Uterus (tissue), 4 donors: Measurements from ENCODE around the gene DIS3L. TPM values are rescaled to one million over a fixed set of nuclear protein-coding genes. Genes with fewer than 3 reads are reported as not detected.
"Not testable (repeated sequence)": the region's sequence is repeated elsewhere in the genome, so short reads cannot be mapped to it uniquely, and the experiment has no call there.

Experiments
- DNase-seq, 2 donors: peaks; one replicate each; pipeline ENCODE4 v3.0.0-alpha.2; 2019 to 2020
- H3K27ac ChIP-seq, 2 donors: fragments of 200-600 bp; sonication (generic); 1 replicate in 1 of 2; 2 replicates in 1 of 2; pipeline ENCODE4 v1.5.1; 2016 to 2018
- H3K27me3 ChIP-seq, 2 donors: fragments of 200-600 bp; sonication (generic); one replicate each; pipeline ENCODE4 v1.5.1; 2018 to 2019; ENCODE audit warnings: control low read depth in 1 of 2
- H3K36me3 ChIP-seq, 2 donors: fragments of 200-600 bp; sonication (generic); one replicate each; pipeline ENCODE4 v1.5.1; 2019; ENCODE audit warnings: control low read depth in 1 of 2
- H3K4me1 ChIP-seq, 2 donors: fragments of 200-600 bp; sonication (generic); one replicate each; pipeline ENCODE4 v1.5.1; 2018 to 2019; ENCODE audit warnings: control low read depth in 1 of 2
- H3K4me3 ChIP-seq, 2 donors: fragments of 200-600 bp; sonication (generic); 1 replicate in 1 of 2; 2 replicates in 1 of 2; pipeline ENCODE4 v1.5.1; 2018 to 2019; ENCODE audit warnings: mild to moderate bottlenecking in 1 of 2
- H3K9me3 ChIP-seq, 2 donors: fragments of 200-600 bp; sonication (generic); one replicate each; pipeline ENCODE4 v1.5.1; 2019; ENCODE audit warnings: control low read depth in 1 of 2
- POLR2A ChIP-seq, 2 donors: fragments of 450-650 bp; IDR thresholded peaks; one replicate each; pipeline ENCODE4 v1.6.1; 2016; ENCODE audit warnings: antibody characterized with exemption in 2 of 2, mild to moderate bottlenecking in 1 of 2, moderate library complexity in 1 of 2
- intact Hi-C: fragments of 100-400 bp; cut with DNase I; formaldehyde crosslinking; loops from one replicate; pipeline ENCODE4 v1.15.1; 2023; ENCODE audit warnings: low total_unique reads
- total RNA-seq, 4 donors: library from RNA; depleted of rRNA in 3 of 4; stranded (reverse); fragments of >200 nt in 3 of 4; gene quantifications; one replicate each; pipeline versions ENCODE4 v1.1.0 to v1.2.4, GENCODE V29; 2014 to 2023
- TF ChIP-seq, protein P1 (sequence below), 4 experiments: fragments of 200-600 bp in 2 of 4; fragments of 450-650 bp in 2 of 4; sonication (generic) in 2 of 4; IDR thresholded peaks; one replicate each; pipeline ENCODE4 v1.5.1; 2016 to 2019; ENCODE audit warnings: antibody characterized with exemption in 4 of 4, mild to moderate bottlenecking in 2 of 4, moderate library complexity in 1 of 4
- donor health status: DM: yes; HTN: yes; CAD: no.

The DIS3L gene
- total RNA-seq, 4 donors from 2014 or later: 15.1 to 68.7 (median 32.0) TPM

DNA sequence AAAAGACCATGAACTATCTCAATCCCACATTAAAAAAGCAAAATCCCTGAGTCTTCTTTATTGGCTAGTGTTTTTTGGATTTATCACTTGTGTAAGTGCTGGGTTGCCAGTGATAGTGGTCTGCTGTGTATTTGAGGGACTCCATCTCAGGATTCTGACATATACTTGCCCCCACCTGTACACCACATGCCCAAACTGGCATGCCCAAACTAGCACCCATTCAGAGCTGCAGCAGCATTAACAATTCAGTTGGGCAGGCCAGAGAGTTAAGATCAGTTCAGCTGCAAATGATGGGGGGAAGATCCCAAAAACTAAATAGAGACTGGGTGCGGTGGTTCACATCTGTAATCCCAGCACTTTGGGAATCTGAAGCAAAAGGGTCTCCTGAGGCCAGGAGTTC is 69.4 kb downstream of the DIS3L start:
- intact Hi-C loops: no loop called here
- H3K9me3 ChIP-seq: no peaks in the 10 kb centered on the region
- no peaks in the 10 kb centered on the region for H3K4me1 ChIP-seq
- no peak for DNase-seq
- H3K27me3 ChIP-seq: no peaks in the 10 kb centered on the region
- TF ChIP-seq, protein P1, sequence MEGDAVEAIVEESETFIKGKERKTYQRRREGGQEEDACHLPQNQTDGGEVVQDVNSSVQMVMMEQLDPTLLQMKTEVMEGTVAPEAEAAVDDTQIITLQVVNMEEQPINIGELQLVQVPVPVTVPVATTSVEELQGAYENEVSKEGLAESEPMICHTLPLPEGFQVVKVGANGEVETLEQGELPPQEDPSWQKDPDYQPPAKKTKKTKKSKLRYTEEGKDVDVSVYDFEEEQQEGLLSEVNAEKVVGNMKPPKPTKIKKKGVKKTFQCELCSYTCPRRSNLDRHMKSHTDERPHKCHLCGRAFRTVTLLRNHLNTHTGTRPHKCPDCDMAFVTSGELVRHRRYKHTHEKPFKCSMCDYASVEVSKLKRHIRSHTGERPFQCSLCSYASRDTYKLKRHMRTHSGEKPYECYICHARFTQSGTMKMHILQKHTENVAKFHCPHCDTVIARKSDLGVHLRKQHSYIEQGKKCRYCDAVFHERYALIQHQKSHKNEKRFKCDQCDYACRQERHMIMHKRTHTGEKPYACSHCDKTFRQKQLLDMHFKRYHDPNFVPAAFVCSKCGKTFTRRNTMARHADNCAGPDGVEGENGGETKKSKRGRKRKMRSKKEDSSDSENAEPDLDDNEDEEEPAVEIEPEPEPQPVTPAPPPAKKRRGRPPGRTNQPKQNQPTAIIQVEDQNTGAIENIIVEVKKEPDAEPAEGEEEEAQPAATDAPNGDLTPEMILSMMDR (IDR thresholded peaks at IDR 0.05): no peak
- no peak for TF ChIP-seq POLR2A (IDR thresholded peaks at IDR 0.05)
- no peak overlapping the region for H3K4me3 ChIP-seq
- H3K36me3 ChIP-seq: no peaks in the 10 kb centered on the region
- H3K27ac ChIP-seq: no peak overlapping the region

DNA sequence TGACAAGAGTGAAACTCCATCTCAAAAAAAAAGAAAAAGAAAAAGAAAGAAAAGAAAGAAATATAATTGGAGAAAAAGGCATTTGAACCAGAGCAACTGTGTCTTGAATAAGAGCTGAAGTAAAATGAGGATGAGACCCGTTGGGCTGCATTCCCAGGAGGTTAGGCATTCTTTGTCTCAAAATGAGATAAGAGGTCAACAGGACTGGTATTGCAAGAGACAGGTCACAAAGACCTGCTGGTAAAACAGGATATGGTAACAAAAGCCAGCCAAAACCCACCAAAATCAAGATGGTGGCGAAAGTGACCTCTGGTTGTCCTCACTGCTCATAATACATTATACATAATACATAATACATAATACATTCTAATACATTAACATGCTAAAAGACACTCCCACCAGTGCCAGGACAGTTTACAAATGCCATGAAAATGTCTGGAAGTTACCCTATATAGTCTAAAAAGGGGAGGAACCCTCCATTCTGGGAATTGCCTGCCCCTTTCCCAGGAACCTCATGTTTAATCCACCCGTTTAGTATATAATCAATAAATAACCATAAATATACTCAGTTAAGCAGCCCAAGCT is 71.7 kb downstream of the DIS3L start:
- H3K4me3 ChIP-seq: no peak overlapping the region
- intact Hi-C loops: no loop called here
- no peaks in the 10 kb centered on the region for H3K27me3 ChIP-seq
- H3K36me3 ChIP-seq: no peaks in the 10 kb centered on the region
- no peak for DNase-seq
- H3K27ac ChIP-seq: no peak overlapping the region
- TF ChIP-seq, protein P1 (IDR thresholded peaks at IDR 0.05): no peak
- TF ChIP-seq POLR2A (IDR thresholded peaks at IDR 0.05): no peak
- H3K4me1 ChIP-seq: no peaks in the 10 kb centered on the region
- no peaks in the 10 kb centered on the region for H3K9me3 ChIP-seq

DNA sequence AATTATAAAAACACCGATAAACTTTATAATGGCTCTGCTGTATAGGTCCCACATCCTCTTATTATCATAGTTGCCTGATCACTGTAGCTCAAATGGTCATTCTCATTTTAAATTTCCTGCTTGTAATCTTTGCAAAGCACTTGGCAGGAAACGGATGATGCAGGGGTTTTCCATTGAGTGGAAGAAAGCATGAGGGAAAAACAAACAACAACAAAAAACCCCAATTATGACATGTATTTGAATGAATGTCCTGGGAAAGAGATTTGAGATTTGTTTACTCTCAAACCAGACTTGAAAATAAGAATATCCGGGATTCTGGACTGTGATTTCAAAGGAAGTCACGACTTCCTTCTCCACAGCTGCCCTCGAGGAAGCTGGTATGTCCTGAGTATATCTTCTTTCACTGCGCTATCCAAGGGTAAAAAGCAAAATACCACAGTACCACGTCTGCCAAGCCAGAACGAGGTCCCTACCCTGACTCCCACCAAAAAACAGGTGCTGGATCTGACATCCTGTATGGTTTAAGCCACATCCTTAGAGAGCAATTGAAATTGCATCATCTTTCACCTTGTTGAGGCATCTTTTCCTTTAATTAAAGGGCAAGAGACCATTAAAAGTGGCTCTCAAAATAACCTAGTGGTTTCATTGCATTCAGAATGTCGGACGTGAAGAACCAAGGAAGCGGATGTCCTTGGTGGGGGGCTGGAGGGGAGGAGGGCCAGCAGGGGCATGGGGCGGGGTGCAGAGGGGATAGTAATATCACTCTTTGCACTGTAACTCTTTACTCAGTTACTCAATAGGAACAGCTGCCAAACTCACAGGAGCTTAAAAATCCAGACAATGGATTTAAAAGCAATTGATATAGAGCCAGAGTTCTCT is 76.6 kb downstream of the DIS3L start:
- TF ChIP-seq POLR2A (IDR thresholded peaks at IDR 0.05): no peak
- TF ChIP-seq, protein P1 (IDR thresholded peaks at IDR 0.05): no peak

DNA sequence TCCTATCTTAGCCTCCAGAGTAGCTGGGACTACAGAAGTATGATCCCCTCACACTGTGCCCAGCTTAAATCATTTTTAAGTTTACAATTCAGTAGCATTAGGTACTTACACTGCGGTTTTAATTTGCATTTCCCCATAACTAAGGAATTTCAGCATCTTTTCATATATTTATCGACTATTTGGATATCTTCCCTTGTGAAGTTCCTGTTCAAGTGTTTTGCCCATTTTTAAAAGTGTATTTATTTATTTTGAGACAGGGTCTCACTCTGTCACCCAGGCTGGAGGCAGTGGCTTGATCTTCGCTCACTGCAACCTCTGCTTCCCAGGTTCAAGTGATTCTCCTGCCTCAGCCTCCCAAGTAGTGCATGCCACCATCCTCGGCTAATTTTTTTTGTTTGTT is 80.8 kb downstream of the DIS3L start:
- DNase-seq: no peak
- H3K9me3 ChIP-seq: no peaks in the 10 kb centered on the region
- no peaks in the 10 kb centered on the region for H3K27me3 ChIP-seq
- intact Hi-C loops: no loop called here
- H3K4me3 ChIP-seq: no peak overlapping the region
- TF ChIP-seq, protein P1 (IDR thresholded peaks at IDR 0.05): no peak
- no peak for TF ChIP-seq POLR2A (IDR thresholded peaks at IDR 0.05)
- H3K36me3 ChIP-seq: no peaks in the 10 kb centered on the region
- no peak overlapping the region for H3K27ac ChIP-seq
- H3K4me1 ChIP-seq: no peaks in the 10 kb centered on the region

More for the DNA sequence above, 76.6 kb downstream of the DIS3L start:
- H3K9me3 ChIP-seq: no peaks in the 10 kb centered on the region
- no peaks in the 10 kb centered on the region for H3K27me3 ChIP-seq
- H3K4me1 ChIP-seq: no peaks in the 10 kb centered on the region
- DNase-seq: no peak
- H3K4me3 ChIP-seq: peak overlapping the region in 1 of 2 donors; percentile 5
- H3K27ac ChIP-seq: peak overlapping the region; percentile 34 to 37
- intact Hi-C loops: no loop called here
- H3K36me3 ChIP-seq: no peaks in the 10 kb centered on the region

DNA sequence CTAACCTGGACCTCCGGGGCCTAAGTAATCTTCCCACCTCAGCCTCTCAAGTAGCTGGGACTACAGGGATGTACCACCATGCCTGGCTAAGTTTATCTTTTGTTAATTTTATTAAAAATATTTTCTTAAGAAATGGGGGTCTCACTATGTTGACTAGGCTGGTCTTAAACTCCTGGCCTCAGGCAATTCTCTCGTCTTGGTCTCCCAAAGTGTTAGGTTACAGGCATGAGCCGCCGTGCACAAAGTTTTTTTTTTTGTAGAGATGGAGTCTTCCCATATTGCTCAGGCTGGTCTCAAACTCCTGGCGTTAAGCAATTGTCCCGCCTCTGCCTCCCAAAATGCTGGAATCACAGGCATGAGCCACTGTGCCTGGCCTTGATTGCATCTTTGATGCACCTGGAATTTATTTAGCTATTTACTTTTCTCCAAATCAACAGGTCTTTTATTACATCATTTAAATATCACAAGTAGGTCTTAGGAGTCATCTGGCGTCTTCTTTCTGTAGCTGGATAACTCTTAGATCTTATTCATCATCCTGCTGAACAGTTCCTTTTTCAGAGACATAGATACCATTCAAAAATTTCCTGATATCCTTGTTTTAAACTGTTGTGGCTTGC is 85.6 kb downstream of the DIS3L start:
- no peaks in the 10 kb centered on the region for H3K36me3 ChIP-seq
- DNase-seq: no peak
- intact Hi-C loops: no loop called here
- no peaks in the 10 kb centered on the region for H3K9me3 ChIP-seq
- TF ChIP-seq, protein P1 (IDR thresholded peaks at IDR 0.05): no peak
- TF ChIP-seq POLR2A (IDR thresholded peaks at IDR 0.05): no peak
- H3K27me3 ChIP-seq: no peaks in the 10 kb centered on the region
- H3K4me1 ChIP-seq: no peaks in the 10 kb centered on the region
- no peak overlapping the region for H3K27ac ChIP-seq
- H3K4me3 ChIP-seq: no peak overlapping the region

DNA sequence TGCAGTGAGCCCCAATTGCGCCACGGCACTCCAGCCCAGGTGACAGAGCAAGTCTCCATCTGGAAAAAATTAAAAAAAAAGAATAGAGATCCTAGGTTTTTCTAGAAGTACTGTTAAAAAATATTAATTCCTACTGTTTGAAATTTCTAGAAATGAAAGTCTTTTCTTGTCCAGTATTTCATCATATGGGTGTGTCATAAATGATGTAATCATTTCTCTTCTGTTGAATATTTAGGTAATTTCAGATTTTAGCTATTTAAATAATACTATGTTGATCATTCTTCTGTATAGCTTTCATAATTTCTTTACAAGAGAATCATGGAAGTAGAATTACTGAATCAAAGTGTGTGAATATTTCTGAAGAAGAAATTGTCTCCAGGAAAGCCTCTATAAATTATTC is 88.0 kb downstream of the DIS3L start:
- H3K27ac ChIP-seq, H3K36me3 ChIP-seq, H3K4me1 ChIP-seq, H3K4me3 ChIP-seq, intact Hi-C loops, DNase-seq, H3K9me3 ChIP-seq, H3K27me3 ChIP-seq: not testable (repeated sequence)
